ENCODE data around the gene PLCB2.

The PLCB2 gene

GRCh38 chr15:40323953-40324937, 16.5 kb upstream of the PLCB2 start:
- DNase-seq (ENCODE audit: low read depth), result no peak

- peak; percentile 93 for DNase-seq (ENCODE audit: low read depth)
These were observed 15.7 kb upstream of the PLCB2 start, which contains the start of gene INAFM2 for GRCh38 chr15:40323239-40323952. TSS of gene INAFM2 (plus strand) at chr15:40323692. CDS start at chr15:40324056, 364 bp downstream.

GRCh38 chr15:40322531-40323238, 14.9 kb upstream of the PLCB2 start:
- no peak for DNase-seq (ENCODE audit: low read depth)

GRCh38 chr15:40320931-40321371, 13.2 kb upstream of the PLCB2 start:
- DNase-seq (ENCODE audit: low read depth), result peak; percentile 73

GRCh38 chr15:40320409-40320808, 12.7 kb upstream of the PLCB2 start:
- DNase-seq (ENCODE audit: low read depth), result no peak

GRCh38 chr15:40317580-40317979, 9.8 kb upstream of the PLCB2 start:
- no peak for DNase-seq (ENCODE audit: low read depth)

GRCh38 chr15:40316931-40317330, 9.2 kb upstream of the PLCB2 start:
- DNase-seq (ENCODE audit: low read depth), result no peak

- DNase-seq (ENCODE audit: low read depth), result no peak
These were observed 7.1 kb upstream of the PLCB2 start for GRCh38 chr15:40314723-40315276.

GRCh38 chr15:40313531-40314398, 6.0 kb upstream of the PLCB2 start:
- no peak for DNase-seq (ENCODE audit: low read depth)

GRCh38 chr15:40312370-40313158, 4.8 kb upstream of the PLCB2 start:
- DNase-seq (ENCODE audit: low read depth), result no peak

GRCh38 chr15:40310993-40311392, 3.3 kb upstream of the PLCB2 start:
- no peak for DNase-seq (ENCODE audit: low read depth)

GRCh38 chr15:40310001-40310959, 2.5 kb upstream of the PLCB2 start:
- no peak for DNase-seq (ENCODE audit: low read depth)

- DNase-seq (ENCODE audit: low read depth), result no peak
These were observed 1.7 kb upstream of the PLCB2 start for GRCh38 chr15:40309344-40309862.

- no peak for DNase-seq (ENCODE audit: low read depth)
These were observed 827 bp downstream of the PLCB2 start for GRCh38 chr15:40306908-40307307.

GRCh38 chr15:40306371-40306770, 1.4 kb downstream of the PLCB2 start:
- no peak for DNase-seq (ENCODE audit: low read depth)

GRCh38 chr15:40305281-40305680, 2.5 kb downstream of the PLCB2 start:
- no peak for DNase-seq (ENCODE audit: low read depth)

GRCh38 chr15:40303576-40303975, 4.2 kb downstream of the PLCB2 start:
- no peak for DNase-seq (ENCODE audit: low read depth)

- DNase-seq (ENCODE audit: low read depth), result no peak
These were observed 4.8 kb downstream of the PLCB2 start for GRCh38 chr15:40302981-40303380.
